Upper lobe of right lung (tissue), 1 donor: ENCODE data around the gene MYADM. TPM values are rescaled to one million over a fixed set of nuclear protein-coding genes. Genes with fewer than 3 reads are reported as not detected.

Experiments
- ATAC-seq: fragments of 200-7000 bp; cut with Tn5 transposase; one replicate; pipeline ENCODE4 v1.9.1; 2020; ENCODE audit warnings: mild to moderate bottlenecking, moderate library complexity
- DNase-seq: peaks from one replicate; pipeline ENCODE4 v3.0.0-alpha.2; 2020
- H3K27ac ChIP-seq: fragments of 200-600 bp; one replicate; pipeline ENCODE4 v1.8.0; 2022
- H3K27me3 ChIP-seq: fragments of 200-600 bp; one replicate; pipeline ENCODE4 v1.8.0; 2022; ENCODE audit warnings: mild to moderate bottlenecking
- H3K36me3 ChIP-seq: fragments of 200-600 bp; one replicate; pipeline ENCODE4 v1.8.0; 2022
- H3K4me1 ChIP-seq: fragments of 200-600 bp; one replicate; pipeline ENCODE4 v1.8.0; 2022
- H3K4me3 ChIP-seq: fragments of 200-600 bp; one replicate; pipeline ENCODE4 v1.8.0; 2022; ENCODE audit warnings: mild to moderate bottlenecking
- H3K9me3 ChIP-seq: fragments of 200-600 bp; one replicate; pipeline ENCODE4 v1.8.0; 2022
- CTCF ChIP-seq: fragments of 200-600 bp; IDR thresholded peaks from one replicate; pipeline ENCODE4 v1.8.0; 2022; ENCODE audit warnings: antibody characterized with exemption
- intact Hi-C: fragments of 100-400 bp; cut with DNase I; formaldehyde crosslinking; loops from one replicate; pipeline ENCODE4 v1.11.0; 2022
- total RNA-seq: library from RNA; stranded (reverse); fragmentation: NEBNext Ultra II Directional; extraction: Animal tissue kit (Norgen Biotek cat#: 25700); gene quantifications from one replicate; pipeline ENCODE4 v1.2.1, GENCODE V29; 2021
- donor health status: DM: no; HTN: yes; CAD: no; lungs with severe emphysema.

The MYADM gene
- total RNA-seq, 1 donor from 2014 or later, result 131 TPM

- Histone ChIP-seq H3K36me3 (no peaks in the 10 kb centered on the region), H3K4me3 (no peak overlapping the region), H3K9me3 (no peaks in the 10 kb centered on the region), H3K27ac (no peak overlapping the region), H3K27me3 (peaks cover 37% of the 10 kb centered on the region), H3K4me1 (peaks cover 13% of the 10 kb centered on the region)
- TF ChIP-seq CTCF, result no peak
- ATAC-seq (no peak), DNase-seq (no peak)
- intact Hi-C loops, result no loop called here
Measured at GRCh38 chr19:53885036-53885435, 17.4 kb downstream of the MYADM start.

- H3K27me3 ChIP-seq, result peaks cover 36% of the 10 kb centered on the region
- TF ChIP-seq CTCF, result no peak
- H3K4me3 ChIP-seq, result no peak overlapping the region
- no peak overlapping the region for H3K27ac ChIP-seq
- H3K9me3 ChIP-seq, result no peaks in the 10 kb centered on the region
- H3K4me1 ChIP-seq, result no peaks in the 10 kb centered on the region
- ATAC-seq (no peak), DNase-seq (no peak)
- H3K36me3 ChIP-seq, result no peaks in the 10 kb centered on the region
- intact Hi-C loops, result no loop called here
Measured at GRCh38 chr19:53892301-53892980, 24.8 kb downstream of the MYADM start.

DNA sequence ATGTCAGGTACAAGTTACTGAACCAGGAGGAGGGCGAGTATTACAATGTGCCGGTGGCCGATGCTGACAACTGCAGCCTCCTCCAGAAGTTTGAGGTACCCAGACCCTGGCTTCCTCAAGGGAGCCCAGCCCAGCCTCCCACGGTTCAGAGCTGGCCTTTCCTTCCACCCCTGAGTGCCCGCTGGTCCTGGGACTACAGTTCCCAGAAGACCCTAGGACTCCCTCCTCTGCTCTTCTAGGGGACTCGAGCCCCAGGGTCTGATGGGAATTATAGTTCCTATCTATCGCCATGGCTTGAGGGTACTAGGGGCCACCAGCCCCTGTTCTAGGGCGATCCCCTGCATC, 25.3 kb downstream of the MYADM start:
- no peaks in the 10 kb centered on the region for H3K9me3 ChIP-seq
- H3K27me3 ChIP-seq, result peaks cover 41% of the 10 kb centered on the region
- DNase-seq (no peak), ATAC-seq (no peak)
- H3K4me3 ChIP-seq, result no peak overlapping the region
- no peaks in the 10 kb centered on the region for H3K4me1 ChIP-seq
- H3K27ac ChIP-seq, result no peak overlapping the region
- no peaks in the 10 kb centered on the region for H3K36me3 ChIP-seq
- TF ChIP-seq CTCF, result no peak
- intact Hi-C loops, result no loop called here

DNA sequence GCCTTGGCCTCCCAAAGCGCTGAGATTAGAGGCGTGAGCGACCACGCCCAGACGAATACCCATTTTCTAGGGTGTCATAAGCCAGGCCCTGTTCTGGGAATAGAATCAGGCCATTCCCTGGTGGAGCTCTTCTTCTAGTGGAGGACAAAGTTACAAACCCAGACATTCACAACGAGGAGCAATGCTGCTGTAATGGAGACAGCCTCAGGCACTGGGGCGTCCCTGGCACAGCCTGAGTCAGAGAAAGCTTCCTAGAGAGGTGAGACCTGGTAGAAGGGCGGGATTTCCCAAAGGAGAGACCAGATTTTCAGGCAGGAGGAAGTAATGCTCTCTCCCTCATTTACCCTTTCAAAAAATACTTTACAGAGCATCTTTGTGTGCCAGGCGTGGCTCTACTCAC, 27.0 kb downstream of the MYADM start:
- no peak overlapping the region for H3K4me3 ChIP-seq

GRCh38 chr19:53896682-53897081, 29.0 kb downstream of the MYADM start:
- Histone ChIP-seq H3K9me3 (no peaks in the 10 kb centered on the region), H3K36me3 (no peaks in the 10 kb centered on the region), H3K4me3 (no peak overlapping the region), H3K4me1 (no peaks in the 10 kb centered on the region), H3K27me3 (peaks cover 60% of the 10 kb centered on the region), H3K27ac (no peak overlapping the region)
- DNase-seq, result no peak
- TF ChIP-seq CTCF, result no peak
- ATAC-seq, result no peak
- intact Hi-C loops, result no loop called here

More for the DNA sequence above, 27.0 kb downstream of the MYADM start:
- ATAC-seq (no peak), DNase-seq (no peak)
- Histone ChIP-seq H3K27ac (no peak overlapping the region), H3K36me3 (no peaks in the 10 kb centered on the region), H3K9me3 (no peaks in the 10 kb centered on the region), H3K27me3 (peaks cover 55% of the 10 kb centered on the region), H3K4me1 (no peaks in the 10 kb centered on the region)
- intact Hi-C loops, result no loop called here
- no peak for TF ChIP-seq CTCF

GRCh38 chr19:53897459-53897858, 29.8 kb downstream of the MYADM start:
- intact Hi-C loops, result no loop called here
- no peaks in the 10 kb centered on the region for H3K9me3 ChIP-seq
- TF ChIP-seq CTCF, result no peak
- H3K27me3 ChIP-seq, result peaks cover 60% of the 10 kb centered on the region
- H3K4me3 ChIP-seq, result no peak overlapping the region
- H3K36me3 ChIP-seq, result no peaks in the 10 kb centered on the region
- H3K4me1 ChIP-seq, result no peaks in the 10 kb centered on the region
- H3K27ac ChIP-seq, result no peak overlapping the region
- DNase-seq (no peak), ATAC-seq (no peak)
